Vagina (tissue), 2 donors: ENCODE measurements around the gene CXCL16. TPM values are rescaled to one million over a fixed set of nuclear protein-coding genes. Genes with fewer than 3 reads are reported as not detected.

Source experiments
- DNase-seq, 2 donors: peaks; one replicate each; pipeline ENCODE4 v3.0.0-alpha.2; 2017; ENCODE audit errors: extremely low spot score in 2 of 2
- H3K27ac ChIP-seq: fragments of 200-600 bp; sonication (generic); one replicate; pipeline ENCODE4 v1.5.1; 2019
- H3K27me3 ChIP-seq: fragments of 200-600 bp; sonication (generic); one replicate; pipeline ENCODE4 v1.5.1; 2019
- H3K36me3 ChIP-seq, 2 donors: fragments of 200-600 bp; sonication (generic); one replicate each; pipeline ENCODE4 v1.5.1; 2017 to 2019
- H3K4me1 ChIP-seq: fragments of 200-600 bp; sonication (generic); one replicate; pipeline ENCODE4 v1.5.1; 2019
- H3K4me3 ChIP-seq, 2 donors: fragments of 200-600 bp; sonication (generic); 1 replicate in 1 of 2; 2 replicates in 1 of 2; pipeline ENCODE4 v1.5.1; 2016 to 2019
- H3K9me3 ChIP-seq: fragments of 200-600 bp; sonication (generic); one replicate; pipeline ENCODE4 v1.5.1; 2019
- CTCF ChIP-seq, 3 experiments: fragments of 450-650 bp in 2 of 3; fragments of 200-600 bp in 1 of 3; sonication (generic) in 1 of 3; IDR thresholded peaks; one replicate each; pipeline ENCODE4 v1.5.1; 2017 to 2019; ENCODE audit warnings: antibody characterized with exemption in 3 of 3, mild to moderate bottlenecking in 2 of 3, moderate library complexity in 2 of 3
- POLR2A ChIP-seq, 2 donors: fragments of 450-650 bp; IDR thresholded peaks; one replicate each; pipeline ENCODE4 v1.6.1; 2017; ENCODE audit warnings: antibody characterized with exemption in 2 of 2, mild to moderate bottlenecking in 2 of 2, moderate library complexity in 2 of 2
- POLR2AphosphoS5 ChIP-seq, 2 donors: sonication (generic); formaldehyde crosslinking; IDR thresholded peaks; one replicate each; pipeline ENCODE4 v1.9.0; 2017; ENCODE audit warnings: antibody characterized with exemption in 2 of 2, mild to moderate bottlenecking in 2 of 2, low read depth in 1 of 2; ENCODE audit not compliant: insufficient read depth in 1 of 2
- intact Hi-C: fragments of 100-400 bp; cut with DNase I; formaldehyde crosslinking; loops from one replicate; pipeline ENCODE4 v1.15.1; 2023
- total RNA-seq: library from RNA; depleted of rRNA; stranded (reverse); fragments of >200 nt; gene quantifications from one replicate; pipeline ENCODE4 v1.2.3, GENCODE V29; 2016

The CXCL16 gene
- total RNA-seq, 1 donor from 2014 or later = 6.4 TPM

DNA sequence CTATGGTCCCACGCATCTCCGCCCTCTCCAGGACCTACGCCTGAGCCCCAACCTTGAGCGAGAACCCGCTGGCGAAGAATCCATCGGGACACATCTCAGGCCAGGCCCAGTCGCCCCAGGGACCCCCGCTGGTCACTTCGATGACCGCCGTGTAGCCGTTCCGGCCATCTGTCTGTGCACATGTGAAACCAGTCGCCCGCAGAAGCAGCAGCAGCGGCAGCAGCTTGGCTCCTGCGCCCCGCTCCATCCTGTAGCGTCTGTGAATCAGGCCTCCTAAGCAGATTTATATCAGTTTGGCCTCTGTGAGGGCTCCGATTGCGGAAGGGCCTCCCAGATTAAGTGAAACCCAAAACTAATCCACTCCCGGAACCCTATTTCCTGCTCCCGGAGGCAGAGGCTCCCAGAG, 46.4 kb upstream of the CXCL16 start, which contains the start of gene VMO1:
Gene VMO1 (minus strand): TSS at position 259 of the 406 bp plus-strand sequence. CDS start 12 bp downstream, at position 247.
- H3K27ac ChIP-seq = peak within 1 kb of the TSS; percentile 17
- no peaks in the 10 kb centered on the region for H3K27me3 ChIP-seq
- H3K4me3 ChIP-seq = peak within 1 kb of the TSS; percentile 30 to 46
- TF ChIP-seq POLR2AphosphoS5 (IDR thresholded peaks at IDR 0.05; ENCODE audit: insufficient read depth in 1 of 2, low read depth in 1 of 2) (peak in 1 of 2 donors; percentile 25), POLR2A (IDR thresholded peaks at IDR 0.05) (no peak), CTCF (IDR thresholded peaks at IDR 0.05) (no peak)
- H3K9me3 ChIP-seq = no peaks in the 10 kb centered on the region
- no peak for DNase-seq
- no peaks in the 10 kb centered on the region for H3K36me3 ChIP-seq
- peaks cover 48% of the 10 kb centered on the region for H3K4me1 ChIP-seq
- intact Hi-C loops = loop anchor here (5.0 to 10.0 kb wide), 3 partner anchors 51 to 106 kb away; partner anchors contain the start of genes ARRB2, CXCL16, MED11 and ZMYND15

DNA sequence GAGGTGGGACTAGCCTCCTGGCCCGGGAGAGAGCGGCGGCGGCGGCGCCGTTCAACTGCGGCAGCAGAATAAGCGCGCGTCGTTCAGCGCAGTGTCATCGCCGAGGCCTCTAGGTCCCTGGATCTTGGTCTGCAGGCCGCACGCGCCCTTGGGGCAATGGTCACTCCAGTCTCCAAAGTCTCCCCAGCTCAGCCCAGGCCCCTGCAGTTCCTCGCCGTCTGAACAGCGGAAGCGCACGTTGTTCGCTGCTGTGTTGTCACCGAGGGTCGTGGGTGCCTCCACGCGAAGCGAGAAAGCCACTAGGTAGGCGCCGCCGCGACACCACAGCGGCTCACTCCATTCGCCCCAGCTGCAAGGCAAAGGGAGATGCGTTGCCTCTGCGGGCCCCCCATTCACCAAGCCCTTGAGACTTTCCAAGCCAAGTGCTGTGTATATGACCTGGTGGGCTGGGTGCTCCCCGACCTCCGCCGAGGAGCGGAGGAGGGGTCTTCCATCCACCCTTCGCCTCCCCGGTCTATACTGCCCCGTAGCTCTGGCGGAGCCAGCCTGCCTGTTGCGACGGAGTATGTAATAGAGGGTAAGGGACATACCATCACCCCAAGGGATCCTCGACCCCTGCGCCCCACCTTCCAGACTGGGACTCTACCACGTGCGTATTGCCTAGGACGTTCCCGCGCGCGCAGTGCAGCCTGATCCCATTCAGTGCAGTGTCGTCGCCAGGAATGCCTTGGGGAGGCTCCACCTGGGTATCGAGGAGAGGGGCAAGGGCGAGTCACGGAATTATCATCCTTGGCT, 45.8 kb upstream of the CXCL16 start:
- no peak for TF ChIP-seq CTCF (IDR thresholded peaks at IDR 0.05)
- TF ChIP-seq POLR2A (IDR thresholded peaks at IDR 0.05) = no peak
- TF ChIP-seq POLR2AphosphoS5 (IDR thresholded peaks at IDR 0.05; ENCODE audit: insufficient read depth in 1 of 2, low read depth in 1 of 2) = no peak
- Histone ChIP-seq H3K36me3 (no peaks in the 10 kb centered on the region), H3K4me1 (peaks cover 48% of the 10 kb centered on the region), H3K4me3 (peak overlapping the region; percentile 30 to 46), H3K9me3 (no peaks in the 10 kb centered on the region), H3K27me3 (no peaks in the 10 kb centered on the region), H3K27ac (no peak overlapping the region)
- DNase-seq = no peak
- intact Hi-C loops = loop anchor here (5.0 to 10.0 kb wide), 3 partner anchors 51 to 107 kb away; partner anchors contain the start of genes ARRB2, CXCL16, MED11 and ZMYND15

- Histone ChIP-seq H3K36me3 (no peaks in the 10 kb centered on the region), H3K4me1 (peaks cover 30% of the 10 kb centered on the region), H3K27ac (no peak overlapping the region), H3K27me3 (no peaks in the 10 kb centered on the region), H3K4me3 (no peak overlapping the region), H3K9me3 (no peaks in the 10 kb centered on the region)
- intact Hi-C loops = loop anchor here (10.0 kb wide), 1 partner anchor 48 kb away; the partner anchor contains the start of genes CXCL16, MED11 and ZMYND15
- no peak for DNase-seq
- TF ChIP-seq CTCF (IDR thresholded peaks at IDR 0.05) (no peak), POLR2A (IDR thresholded peaks at IDR 0.05) (no peak), POLR2AphosphoS5 (IDR thresholded peaks at IDR 0.05; ENCODE audit: insufficient read depth in 1 of 2, low read depth in 1 of 2) (no peak)
Measured at GRCh38 chr17:4782652-4783051, 42.9 kb upstream of the CXCL16 start.

GRCh38 chr17:4780325-4780955, 40.7 kb upstream of the CXCL16 start:
- no peak for TF ChIP-seq POLR2AphosphoS5 (IDR thresholded peaks at IDR 0.05; ENCODE audit: insufficient read depth in 1 of 2, low read depth in 1 of 2)
- TF ChIP-seq POLR2A (IDR thresholded peaks at IDR 0.05) = no peak
- no peak for TF ChIP-seq CTCF (IDR thresholded peaks at IDR 0.05)
- Histone ChIP-seq H3K27ac (no peak overlapping the region), H3K4me3 (no peak overlapping the region), H3K9me3 (no peaks in the 10 kb centered on the region), H3K4me1 (peaks cover 8% of the 10 kb centered on the region), H3K27me3 (no peaks in the 10 kb centered on the region), H3K36me3 (no peaks in the 10 kb centered on the region)
- intact Hi-C loops = loop anchor here (10.0 kb wide), 1 partner anchor 46 kb away; the partner anchor contains the start of genes CXCL16, MED11 and ZMYND15
- DNase-seq = no peak
